HG03175 (cell line): ENCODE measurements around the gene DTD1.
"Not testable (repeated sequence)": the region's sequence is repeated elsewhere in the genome, so short reads cannot be mapped to it uniquely, and the experiment has no call there.

Experiments
- ATAC-seq: cut with Tn5 transposase; IDR thresholded peaks from one replicate; pipeline ENCODE4 v1.9.1; 2021; ENCODE audit warnings: mild to moderate bottlenecking, moderate library complexity; ENCODE audit not compliant: unreplicated experiment

DTD1 gene

DNA sequence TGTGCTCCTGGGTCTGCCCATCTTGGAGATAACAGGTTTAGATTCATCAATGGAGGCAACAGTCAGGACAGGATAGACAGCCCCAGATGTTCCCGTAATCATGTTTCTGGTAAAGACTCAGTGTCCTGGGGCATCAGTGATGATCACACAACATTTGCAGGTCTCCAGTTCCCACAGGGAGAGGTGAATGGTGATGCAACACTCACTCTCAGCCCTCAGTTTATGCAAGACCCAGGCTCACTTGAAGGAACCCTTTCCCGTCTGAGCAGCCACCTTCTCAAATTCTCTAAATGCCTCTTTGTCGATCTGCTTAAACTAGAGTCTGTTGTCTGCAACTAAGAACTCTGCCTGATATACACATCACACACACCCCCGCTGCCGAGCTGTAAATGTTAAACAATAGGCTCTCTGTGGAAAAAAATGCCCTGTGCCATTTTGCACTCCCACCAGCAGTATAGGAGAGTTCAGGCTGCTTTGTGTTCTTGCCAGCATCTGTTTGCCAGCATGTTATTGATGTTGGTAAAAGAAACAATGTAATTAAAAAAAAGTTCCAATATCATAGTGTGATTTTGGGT is 195.6 kb downstream of the DTD1 start:
- no peak for ATAC-seq

DNA sequence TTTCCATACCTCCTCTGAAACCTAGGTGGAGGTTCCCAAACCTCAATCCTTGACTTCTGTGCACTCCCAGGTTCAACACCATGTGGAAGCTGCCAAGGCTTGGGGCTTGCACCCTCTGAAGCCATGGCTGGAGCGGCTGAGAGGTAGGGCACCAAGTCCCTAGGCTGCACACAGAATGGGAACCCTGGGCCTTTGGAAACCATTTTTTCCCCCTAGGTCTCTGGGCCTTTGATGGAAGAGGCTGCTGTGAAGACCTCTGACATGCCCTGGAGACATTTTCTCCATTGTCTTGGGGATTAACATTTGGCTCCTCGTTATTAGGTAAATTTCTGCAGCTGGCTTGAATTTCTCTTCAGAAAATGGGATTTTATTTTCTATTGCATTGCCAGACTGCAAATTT is 199.2 kb downstream of the DTD1 start:
- ATAC-seq = not testable (repeated sequence)

DNA sequence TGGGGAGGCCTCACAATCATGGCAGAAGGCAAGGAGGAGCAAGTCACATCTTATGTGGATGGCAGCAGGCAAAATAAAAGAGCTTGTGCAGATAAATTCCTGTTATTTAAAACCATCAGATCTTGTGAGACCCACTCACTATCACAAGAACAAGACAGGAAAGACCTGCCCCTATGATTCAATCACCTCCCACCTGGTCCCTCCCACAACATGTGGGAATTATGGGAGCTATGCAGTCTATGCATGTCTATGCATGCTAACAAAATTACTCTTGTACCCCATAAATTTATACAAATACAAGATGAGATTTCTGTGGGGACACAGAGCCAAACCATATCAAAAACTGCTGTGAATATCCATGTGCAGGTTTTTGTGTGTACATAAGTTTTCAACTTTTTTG is 200.2 kb downstream of the DTD1 start:
- no peak for ATAC-seq

DNA sequence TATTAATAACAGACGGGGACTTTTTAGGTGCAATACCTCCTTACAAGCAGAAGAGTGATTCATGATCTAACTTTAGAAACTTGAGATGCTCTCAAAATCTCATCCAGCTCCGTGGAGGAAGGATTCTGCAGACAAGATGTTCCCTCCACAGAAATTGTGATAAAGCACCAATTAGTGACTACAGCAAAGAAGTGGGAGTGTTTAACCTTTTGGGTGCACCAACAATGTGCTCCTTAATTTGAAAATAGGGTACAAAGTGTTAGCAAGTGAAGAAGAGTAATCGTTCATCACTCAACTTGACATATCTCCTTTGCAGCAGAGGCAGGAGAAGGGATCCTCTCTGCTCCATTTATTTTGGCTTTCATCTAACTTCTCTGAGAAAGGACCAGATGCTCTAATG is 202.9 kb downstream of the DTD1 start:
- ATAC-seq = no peak

DNA sequence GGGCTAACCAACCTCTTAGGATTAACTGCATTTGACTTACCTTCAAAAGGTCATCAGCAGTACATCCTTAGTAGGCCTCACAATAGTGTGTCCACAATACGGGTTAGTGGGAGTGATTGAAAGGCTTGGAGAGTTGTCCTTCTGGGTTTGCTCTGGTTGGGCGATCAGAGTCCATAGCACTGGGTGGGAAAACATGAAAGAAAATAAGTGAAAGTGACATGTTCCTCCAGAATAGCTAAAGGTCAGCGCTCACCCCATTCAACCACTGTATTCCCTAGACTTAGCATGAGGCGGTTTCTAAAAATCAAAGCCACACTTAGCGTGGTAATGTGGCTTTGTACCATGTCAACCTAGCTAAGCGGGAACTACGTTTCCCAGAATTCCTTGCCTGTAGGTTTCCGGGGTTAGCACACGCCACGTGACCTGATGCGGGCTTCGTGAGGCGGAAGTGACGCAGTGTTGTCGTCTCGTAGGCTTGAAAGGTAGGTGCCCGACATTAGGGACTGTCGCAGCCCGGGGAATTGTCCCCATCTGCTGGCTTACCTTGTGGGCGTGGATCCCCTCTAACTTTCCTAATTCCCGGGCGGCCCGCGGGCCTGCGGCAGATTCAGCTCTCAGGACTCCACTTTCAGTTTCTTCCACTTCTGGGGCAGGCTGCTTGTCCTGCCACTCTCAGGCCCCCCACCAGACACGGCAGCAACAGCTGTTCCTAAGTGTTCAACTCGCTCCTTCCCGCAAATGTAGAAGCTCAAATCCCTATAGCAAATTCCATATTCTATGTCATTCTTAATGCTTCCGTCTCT is 206.0 kb downstream of the DTD1 start:
- ATAC-seq = peak; percentile 99

DNA sequence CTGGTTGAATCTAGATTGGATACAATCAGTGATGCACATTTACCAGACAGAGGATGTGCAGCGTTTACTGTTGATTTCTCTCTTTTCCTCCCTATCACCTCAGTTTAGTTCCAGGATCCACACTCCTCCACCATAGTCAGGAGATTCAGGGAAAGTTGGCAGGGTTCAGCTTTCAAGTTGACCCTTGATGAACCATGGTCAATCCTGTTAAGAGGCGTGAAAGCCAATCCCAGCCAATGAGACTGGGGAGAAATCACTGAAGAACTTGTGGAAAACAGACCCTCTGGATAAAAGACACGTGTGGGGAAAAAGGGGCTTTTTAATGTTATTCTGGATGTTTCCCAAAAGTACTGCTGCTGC is 206.6 kb downstream of the DTD1 start:
- ATAC-seq = peak; percentile 10

DNA sequence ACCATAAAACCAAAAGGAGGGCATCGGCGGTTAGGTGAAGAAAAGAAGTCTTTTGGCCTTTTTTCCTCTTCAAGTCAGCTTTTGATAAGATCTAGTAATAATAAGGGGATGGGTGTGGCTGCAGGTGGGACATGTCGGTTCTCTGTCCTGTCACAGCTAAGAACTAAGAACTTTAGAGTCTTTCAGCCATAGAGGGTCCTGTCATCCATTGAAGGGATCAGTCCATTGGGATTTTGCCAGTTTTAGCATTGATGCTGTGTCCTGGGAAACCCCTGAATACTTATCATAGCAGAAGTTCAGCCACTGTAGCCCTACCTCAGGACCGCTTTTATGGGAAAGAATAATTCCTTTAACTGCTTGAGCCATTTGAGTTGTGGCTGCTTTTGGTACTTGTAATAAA is 207.5 kb downstream of the DTD1 start:
- ATAC-seq = no peak

DNA sequence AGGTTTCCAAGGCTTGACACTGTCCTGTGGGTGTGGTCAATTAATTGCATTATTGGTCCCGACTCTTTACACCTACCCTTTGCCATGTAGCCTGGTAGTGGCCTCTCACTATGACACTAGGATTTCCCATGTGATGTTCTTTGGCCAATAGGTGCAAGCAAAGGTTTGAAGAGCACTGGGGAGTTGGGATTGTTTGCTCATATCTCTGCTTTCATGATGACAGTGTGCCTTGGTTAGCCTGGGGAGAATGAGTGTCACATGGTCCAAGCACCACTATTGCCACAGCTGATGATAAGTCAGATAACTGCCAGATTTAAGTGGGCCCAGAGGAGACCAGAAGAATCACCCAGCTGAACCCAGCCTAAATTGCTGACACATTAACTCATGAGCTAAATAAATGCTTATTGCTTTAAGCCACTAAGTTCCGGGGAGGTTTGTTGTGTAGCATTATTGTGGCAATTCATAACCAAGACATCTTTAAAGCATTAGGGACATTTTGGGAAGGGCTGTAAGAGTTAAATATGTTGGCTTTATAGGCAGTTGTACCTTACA is 208.5 kb downstream of the DTD1 start:
- ATAC-seq = no peak

DNA sequence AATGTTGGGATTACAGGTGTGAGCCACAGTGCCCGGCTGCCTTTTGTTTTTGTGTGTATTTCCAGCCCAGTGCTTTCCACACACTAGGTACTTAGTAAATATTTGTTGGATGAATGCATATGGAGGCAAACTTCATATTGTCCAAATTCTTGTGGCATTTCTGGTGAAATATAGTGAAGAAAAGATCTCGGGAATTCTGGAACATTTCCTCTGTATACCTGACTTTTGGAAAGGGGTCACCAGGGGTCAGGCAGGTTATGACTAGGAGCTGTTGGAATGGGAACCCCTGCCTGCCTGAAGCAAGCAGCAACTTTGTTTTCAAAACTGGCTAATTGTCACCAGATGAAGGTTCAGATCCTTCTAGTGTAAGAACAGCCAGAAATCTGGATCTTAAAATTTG is 213.7 kb downstream of the DTD1 start:
- ATAC-seq = no peak

DNA sequence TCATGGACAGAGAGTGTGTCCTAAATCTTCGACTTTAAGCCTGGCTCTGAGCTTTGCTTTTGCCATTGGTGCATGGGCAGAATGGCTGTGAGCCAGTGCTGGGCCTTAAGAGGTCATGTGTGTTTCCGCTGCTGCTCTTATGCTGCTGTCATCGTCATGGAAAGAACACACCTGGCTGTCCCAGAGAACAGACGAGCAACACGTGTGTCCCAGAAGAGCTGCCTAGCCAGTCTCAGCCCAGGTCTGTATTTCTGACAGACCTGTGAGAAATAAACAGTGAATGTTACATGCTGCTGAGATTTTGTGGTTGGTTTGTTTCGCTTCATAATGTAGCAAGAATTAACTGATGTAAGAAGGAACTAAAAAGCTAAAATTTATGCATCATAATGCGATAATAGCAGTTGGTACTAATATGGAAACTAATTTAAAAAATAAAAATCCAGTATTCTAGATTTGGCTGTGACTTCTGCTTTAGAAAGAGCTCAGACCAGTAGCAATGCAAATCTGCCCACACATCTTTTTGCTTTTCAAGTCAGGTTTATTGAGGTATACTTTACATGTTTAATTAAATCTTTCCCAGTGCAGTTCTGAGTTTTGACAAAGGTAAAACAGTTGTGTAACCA is 214.3 kb downstream of the DTD1 start:
- ATAC-seq = peak; percentile 84

DNA sequence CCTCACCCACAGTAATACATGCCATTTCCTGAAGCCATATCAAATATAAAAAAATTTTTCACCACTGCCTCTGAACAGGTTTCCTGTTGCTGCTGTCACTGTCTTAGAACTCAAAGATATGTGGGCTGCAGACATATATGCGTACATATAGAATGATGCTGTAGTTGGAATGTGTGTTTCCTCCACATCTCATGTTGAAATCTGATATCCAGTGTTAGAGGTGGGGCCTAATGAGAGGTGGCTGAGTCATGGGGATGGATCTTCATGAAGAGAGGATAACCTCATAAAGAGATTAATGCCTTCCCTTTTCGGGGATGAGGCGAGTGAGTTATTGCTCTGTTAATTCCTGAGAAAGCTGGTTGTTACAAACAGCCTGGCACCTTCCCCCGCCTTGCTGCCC is 218.0 kb downstream of the DTD1 start:
- ATAC-seq = no peak

DNA sequence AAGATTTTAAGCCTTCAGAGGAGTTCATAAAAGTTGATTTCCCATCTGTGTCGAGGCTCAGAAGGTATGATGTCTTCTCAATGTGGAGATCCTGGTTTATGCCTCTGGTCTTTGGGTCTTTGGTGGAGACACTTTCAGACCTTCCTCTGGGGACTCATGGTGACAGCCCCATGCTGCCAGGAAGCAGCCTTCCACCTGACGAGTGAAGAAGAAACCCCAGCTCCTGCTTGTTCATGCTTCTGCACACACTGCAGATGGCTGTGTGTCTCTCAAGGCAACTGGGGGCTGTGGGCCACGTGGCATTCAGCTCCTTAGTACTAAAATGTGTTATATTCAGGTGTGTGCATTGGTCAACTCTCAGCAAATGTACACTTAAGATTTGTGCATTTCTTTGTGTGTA is 220.9 kb downstream of the DTD1 start:
- no peak for ATAC-seq

DNA sequence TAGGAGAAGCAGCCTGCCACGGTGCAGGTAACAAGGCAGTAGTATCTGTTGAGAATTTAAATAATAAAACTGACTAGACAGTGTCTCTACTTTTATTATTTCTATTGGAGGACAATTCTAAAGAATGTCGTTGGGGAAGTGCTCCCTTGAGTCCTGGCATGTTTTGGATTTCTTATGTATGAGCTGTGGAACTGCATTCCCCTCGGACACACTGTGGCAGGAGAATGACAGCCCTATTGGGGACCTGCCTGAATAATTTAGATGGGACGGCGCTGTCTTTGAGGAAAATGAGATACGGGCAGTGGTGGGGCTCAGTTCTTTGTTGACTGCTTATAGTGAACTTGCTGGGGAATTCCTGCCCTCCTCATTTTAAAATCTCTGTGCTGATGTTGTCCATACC is 223.3 kb downstream of the DTD1 start:
- no peak for ATAC-seq

DNA sequence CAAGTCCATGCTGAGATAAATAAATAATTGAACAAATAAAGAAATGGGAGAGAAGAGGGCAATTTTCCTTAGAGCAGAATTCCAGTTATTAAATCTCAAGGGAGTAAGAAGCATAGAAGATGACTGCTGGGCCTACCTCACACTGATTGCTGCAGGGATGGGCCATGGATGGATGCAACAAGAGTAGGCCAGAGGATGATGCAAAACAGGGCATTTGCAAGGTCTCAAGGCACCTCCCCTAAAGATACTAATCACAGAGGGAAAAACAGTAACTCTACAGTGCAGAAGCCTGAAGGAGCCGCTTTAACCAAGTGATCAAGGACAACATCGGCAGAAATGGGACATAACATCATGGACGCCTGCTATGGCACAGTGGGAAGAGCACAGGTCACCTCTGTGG is 224.1 kb downstream of the DTD1 start:
- no peak for ATAC-seq

DNA sequence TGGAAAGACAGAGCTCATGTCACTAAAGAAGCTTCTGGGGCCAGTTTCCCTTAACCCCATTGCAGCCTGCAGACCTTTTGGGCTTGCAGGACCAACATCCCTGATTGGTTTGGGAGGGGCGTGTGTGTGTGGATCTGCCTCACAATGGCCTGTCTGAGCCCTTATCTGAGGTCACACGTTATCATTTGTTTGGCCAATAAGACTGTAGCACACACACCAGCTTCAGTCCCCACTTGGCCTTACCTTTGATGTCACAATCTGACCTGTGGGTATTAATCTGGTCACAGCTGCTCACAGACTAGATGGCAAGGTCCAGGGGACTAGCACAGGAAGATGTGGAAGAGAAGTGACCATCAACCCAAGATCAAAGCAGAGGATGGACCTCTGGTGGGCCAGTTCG is 225.6 kb downstream of the DTD1 start, which contains the start of gene SCP2D1:
SCP2D1 (plus strand) TSS at position 301 of the 400 bp plus-strand sequence; CDS start at position 334, 33 bp downstream.
- ATAC-seq = no peak

DNA sequence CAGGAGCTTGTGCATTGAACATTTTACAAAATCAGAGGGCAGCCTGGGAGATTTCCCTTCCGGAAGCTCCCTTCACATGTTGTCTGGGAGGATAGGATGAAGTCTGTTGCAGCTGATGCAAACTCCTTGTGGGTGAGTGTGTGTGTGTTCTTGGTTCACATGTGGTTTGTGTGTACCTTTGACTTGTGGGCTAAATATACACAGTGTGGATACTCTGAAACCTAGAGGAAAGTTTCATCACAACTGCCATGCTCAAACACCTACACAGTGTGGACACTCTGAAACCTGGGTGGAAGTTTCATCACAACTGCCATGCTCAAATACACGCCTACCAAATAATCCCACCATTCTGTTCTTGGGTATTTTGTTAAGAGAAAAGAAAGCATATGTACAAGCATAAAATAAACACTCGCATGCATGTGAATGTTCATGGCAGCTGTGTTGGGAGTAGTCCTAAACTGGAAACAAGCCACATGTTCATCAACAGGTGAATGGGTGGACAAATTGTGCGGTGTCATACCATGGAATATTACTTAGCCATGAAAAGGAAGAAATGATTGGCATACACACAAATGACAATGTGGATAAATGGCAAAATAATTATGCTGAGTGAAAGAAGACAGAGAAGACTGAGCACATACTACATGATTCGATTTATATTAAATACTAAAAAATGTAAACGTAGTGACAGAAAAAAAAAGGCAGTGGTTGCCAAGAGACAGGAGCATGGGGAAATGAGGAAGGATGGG is 227.5 kb downstream of the DTD1 start:
- no peak for ATAC-seq
